Mucosa of gallbladder (tissue), 1 donor: ENCODE data around the gene GPR32. TPM values are rescaled to one million over a fixed set of nuclear protein-coding genes. Genes with fewer than 3 reads are reported as not detected.
"Not testable (repeated sequence)": the region's sequence is repeated elsewhere in the genome, so short reads cannot be mapped to it uniquely, and the experiment has no call there.

Source experiments
- DNase-seq: peaks from one replicate; pipeline ENCODE4 v3.0.0-alpha.2; 2020; ENCODE audit warnings: low spot score
- total RNA-seq: library from RNA; stranded (reverse); gene quantifications from one replicate; pipeline ENCODE4 v1.2.1, GENCODE V29; 2021
- donor health status: DM: no; HTN: no; CAD: no.

Gene GPR32
- total RNA-seq, 1 donor from 2014 or later, result not detected

GRCh38 chr19:50783848-50784152 lies 13.5 kb downstream of the GPR32 start:
- not testable (repeated sequence) for DNase-seq

DNA sequence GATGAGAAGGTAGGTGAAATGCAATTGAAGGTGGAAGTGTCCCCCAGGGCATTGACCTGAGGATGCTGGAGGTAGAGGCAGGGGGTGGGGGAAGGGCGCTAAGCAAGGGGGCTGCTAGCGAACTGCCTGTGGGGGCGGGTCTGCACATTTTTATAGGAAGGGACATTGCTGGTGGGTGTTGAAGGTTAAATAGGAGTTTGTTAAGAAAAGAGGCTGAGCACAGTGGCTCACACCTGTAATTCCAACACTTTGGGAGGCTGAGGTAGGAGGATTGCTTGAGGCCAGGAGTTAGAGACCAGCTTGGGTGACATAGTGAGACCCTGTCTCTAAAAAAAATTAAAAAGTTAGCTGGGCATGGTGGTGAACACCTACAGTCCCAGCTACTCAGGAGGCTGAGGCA lies 14.4 kb downstream of the GPR32 start:
- no peak for DNase-seq

DNA sequence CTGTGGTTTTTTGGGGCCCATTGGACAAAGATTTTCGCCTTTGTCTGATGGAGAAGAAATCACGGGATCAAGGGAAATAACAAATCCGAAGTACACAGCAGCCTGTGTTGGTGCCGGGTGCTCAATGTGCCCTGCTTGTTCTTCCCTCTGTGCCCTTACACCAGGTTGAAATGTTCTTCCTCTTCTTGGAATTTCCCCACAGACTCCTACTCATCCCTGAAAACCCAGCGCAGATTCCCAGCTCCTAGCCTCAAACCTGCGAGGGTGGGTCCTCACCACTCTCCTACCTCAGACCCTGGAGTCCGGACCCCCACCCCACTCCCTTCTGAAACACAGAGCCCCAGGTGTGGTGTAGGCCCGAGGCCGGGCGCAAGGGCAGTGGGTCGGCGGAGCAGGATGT lies 15.1 kb downstream of the GPR32 start:
- no peak for DNase-seq

GRCh38 chr19:50790396-50790795 lies 20.1 kb downstream of the GPR32 start, which contains the start of gene ACP4:
ACP4 (plus strand) TSS chr19:50790415; CDS start chr19:50790415, 0 bp downstream.
- DNase-seq, result no peak

- DNase-seq, result no peak
Measured at GRCh38 chr19:50790922-50791467, 20.7 kb downstream of the GPR32 start.

DNA sequence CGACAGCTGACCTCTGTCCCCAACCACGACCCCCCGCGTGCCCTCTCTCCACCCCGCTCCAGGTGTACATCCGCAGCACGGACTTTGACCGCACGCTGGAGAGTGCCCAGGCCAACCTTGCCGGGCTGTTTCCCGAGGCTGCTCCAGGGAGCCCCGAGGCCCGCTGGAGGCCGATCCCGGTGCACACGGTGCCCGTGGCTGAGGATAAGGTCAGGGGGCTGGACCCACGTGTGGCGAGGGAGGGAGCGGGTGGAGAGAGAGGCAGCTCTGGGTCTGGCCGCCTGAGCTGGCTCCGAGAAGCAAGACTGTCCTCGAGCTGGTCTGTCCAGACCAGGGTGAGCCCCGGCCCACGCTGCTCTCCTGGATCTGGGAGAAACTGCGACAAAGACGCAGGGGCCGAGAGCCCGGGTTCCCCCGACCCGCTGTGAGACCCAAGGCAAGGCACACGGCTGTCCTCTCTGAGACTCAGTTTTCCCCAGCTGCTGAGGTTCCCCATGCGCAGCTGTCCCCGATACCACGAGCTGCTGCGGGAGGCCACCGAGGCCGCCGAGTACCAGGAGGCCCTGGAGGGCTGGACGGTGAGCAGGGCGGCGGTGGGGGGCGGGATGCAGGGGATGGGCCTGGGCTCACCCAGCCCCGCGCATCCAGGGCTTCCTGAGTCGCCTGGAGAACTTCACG lies 21.5 kb downstream of the GPR32 start:
- DNase-seq, result no peak

DNA sequence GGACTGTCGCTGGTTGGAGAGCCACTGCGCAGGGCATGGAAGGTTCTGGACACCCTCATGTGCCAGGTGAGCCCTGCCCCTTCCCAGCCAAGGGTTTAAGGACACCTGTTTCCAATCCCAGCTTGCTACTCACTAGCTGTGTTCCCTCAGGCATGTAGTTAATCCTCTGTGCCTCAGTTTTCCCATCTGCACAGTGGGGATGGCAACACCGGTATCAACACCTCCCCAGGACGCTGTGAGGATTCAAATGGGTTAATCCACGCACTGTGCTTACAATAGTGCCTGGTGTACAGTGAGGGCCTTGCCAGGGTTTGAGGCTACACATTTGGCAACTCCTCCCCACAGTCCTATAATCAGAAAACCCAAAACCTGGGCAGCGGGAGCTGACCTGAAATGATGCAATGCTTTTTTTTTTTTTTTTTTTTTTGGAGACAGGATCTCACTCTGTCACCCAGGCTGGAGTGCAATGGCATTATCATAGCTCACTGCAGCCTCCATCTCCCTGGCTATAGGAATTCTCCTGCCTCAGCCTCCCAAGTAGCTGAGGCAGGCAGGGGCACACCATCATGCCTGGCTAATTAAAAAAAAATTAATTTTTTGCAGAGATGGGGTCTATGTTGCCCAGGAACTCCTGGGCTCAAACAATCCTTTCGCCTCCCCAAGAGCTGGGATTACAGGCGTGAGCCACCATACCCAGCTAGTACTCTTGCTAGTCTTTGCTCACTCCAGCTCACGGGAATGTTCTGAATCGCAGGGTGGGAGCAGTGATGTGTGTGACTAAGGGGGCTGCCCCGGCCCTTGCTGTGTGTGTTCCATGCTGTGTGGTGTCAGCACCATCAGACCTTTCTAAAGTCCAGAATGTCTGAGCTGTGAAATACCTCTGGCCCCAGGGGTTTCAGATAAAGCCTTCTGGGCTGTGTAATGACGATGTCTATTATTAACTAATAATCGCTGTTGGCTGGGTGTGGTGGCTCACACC lies 22.3 kb downstream of the GPR32 start:
- no peak for DNase-seq

DNA sequence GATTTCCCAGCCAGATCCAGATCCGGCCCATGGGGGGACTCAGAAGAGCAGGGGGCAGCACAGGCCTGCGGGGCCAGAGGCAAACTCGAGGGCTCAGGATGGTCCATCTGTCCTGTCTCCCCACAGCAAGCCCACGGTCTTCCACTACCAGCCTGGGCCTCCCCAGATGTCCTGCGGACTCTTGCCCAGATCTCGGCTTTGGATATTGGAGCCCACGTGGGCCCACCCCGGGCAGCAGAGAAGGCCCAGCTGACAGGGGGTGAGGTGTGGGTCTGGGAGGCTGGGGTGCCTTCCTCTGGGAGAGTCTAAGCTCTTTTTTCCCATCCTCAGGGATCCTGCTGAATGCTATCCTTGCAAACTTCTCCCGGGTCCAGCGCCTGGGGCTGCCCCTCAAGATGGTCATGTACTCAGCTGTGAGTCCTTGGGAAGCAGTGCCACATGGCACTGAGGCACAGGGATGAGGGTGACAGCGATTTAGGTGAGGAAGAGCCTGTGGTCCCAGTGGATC lies 23.3 kb downstream of the GPR32 start:
- no peak for DNase-seq

DNA sequence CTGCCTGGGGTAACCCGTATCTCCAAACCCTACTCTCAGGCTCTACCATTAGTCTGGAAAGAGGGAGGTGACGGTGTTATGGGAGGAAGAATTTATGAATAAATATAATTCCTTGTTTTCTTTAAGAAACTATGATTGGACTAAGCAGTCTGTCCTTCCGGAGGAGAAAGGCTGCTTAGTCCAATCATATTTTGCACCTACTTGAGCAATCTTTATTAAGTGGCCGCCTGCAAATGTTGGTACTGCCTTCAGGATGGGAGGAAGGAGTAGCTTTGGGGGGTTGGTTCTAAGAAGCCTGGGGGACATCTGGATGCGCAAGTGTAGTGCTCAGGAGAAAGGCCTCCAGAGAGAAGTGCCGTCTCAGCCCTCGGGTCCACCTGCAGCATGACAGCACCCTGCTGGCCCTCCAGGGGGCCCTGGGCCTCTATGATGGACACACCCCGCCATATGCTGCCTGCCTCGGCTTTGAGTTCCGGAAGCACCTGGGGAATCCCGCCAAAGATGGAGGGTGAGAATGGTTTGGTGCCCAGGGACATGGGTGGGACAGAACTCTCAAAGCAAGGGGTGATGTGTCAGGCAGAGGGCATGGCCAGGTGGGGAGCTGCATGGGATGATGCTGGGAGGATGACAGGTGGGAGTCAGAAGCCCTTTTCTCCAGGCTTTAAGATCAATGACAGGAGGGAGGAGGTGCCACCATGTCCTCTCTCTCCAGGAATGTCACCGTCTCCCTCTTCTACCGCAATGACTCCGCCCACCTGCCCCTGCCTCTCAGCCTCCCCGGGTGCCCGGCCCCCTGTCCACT lies 24.0 kb downstream of the GPR32 start:
- no peak for DNase-seq

DNA sequence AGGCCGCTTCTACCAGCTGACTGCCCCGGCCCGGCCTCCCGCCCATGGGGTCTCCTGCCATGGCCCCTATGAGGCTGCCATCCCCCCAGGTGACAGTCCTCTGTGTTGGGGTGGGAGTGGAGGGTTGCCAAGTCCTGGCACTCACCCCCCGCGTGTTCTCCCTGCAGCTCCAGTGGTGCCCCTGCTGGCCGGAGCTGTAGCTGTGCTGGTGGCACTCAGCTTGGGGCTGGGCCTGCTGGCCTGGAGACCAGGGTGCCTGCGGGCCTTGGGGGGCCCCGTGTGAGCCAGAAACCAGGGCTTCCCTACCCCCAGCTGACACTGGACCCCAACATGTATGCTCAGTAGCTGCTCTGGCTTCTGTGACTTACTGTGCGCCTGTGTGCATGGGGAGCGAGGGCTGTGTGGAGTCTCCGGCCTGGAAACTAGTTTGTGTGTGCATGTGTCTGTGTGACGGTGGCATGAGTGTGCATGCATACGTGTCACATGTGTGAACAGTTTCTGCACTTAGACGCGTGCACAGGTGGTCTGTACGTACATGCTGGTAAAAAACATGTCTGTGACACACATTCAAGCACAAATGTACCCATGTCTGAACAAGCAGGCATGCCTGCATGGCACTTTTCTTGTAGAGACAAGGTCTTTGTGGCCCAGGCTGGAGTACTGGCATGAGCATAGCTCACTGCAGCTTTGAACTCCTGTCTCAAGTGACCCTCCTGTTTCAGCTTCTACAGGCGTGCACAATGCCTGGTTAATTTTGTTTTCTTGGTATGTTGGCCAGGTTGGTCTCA lies 24.8 kb downstream of the GPR32 start:
- no peak for DNase-seq

- no peak for DNase-seq
Measured at GRCh38 chr19:50795664-50796073, 25.4 kb downstream of the GPR32 start.

DNA sequence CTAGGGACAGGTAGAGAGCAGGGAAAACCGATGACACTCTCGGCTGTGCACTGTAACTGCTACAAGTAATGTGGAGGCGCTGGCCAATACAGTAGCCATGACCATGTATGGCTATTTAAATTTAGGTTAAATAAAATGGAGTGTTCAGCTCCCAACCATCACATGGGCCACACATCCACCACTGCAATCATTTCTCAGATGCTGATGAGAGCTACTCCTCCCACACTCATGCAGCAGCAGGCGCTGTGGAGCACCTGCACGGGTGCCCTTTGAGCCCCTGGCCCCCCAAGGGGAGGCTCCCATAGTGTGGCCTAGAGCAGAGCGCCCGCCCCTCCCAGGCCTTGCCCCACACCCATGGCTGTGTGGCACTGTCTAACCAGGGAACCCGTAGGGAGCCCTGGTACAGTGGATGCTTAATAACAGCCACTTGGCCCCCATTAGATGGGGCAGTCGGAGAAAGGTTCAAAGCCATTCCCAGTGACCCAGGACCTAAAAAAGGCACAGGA lies 25.9 kb downstream of the GPR32 start:
- no peak for DNase-seq

DNA sequence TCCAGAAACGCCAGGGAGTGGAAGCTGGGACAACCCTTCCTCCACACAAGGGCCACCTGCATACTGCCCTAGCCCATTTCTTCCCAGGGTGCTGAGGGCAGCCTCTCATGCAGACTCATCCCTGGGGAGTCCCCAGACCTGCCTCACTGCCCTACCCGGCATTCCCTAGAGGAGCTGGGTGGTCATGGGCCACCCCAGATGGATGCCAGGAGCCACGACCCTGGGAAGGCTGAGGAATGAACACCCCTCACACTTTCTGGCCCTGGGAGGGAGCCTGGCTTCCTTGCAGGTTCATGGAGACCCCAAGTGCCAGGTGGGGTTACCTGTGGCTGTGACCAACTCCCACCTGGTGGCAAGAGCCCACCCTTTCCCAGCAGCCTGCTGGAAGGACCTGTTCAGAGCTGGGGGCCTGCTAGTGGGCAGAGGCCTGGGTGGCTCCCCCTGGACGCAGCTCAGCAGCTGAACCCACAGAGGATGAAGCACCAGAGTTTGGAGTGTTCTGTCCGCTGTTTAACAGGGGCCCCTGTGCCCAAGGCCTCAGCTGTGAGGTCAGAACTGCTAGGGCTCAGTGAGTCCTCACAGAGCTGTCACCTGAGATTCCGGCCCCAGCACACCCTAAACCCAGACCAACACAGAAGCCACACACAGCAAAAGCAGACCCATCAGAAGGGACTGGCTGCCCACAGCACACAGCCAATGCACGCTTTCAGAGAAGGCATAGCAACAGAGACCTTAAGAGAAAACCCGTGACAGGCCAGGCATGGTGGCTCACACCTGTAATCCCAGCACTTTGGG lies 26.6 kb downstream of the GPR32 start:
- no peak for DNase-seq

GRCh38 chr19:50797429-50797780 lies 27.1 kb downstream of the GPR32 start:
- no peak for DNase-seq

DNA sequence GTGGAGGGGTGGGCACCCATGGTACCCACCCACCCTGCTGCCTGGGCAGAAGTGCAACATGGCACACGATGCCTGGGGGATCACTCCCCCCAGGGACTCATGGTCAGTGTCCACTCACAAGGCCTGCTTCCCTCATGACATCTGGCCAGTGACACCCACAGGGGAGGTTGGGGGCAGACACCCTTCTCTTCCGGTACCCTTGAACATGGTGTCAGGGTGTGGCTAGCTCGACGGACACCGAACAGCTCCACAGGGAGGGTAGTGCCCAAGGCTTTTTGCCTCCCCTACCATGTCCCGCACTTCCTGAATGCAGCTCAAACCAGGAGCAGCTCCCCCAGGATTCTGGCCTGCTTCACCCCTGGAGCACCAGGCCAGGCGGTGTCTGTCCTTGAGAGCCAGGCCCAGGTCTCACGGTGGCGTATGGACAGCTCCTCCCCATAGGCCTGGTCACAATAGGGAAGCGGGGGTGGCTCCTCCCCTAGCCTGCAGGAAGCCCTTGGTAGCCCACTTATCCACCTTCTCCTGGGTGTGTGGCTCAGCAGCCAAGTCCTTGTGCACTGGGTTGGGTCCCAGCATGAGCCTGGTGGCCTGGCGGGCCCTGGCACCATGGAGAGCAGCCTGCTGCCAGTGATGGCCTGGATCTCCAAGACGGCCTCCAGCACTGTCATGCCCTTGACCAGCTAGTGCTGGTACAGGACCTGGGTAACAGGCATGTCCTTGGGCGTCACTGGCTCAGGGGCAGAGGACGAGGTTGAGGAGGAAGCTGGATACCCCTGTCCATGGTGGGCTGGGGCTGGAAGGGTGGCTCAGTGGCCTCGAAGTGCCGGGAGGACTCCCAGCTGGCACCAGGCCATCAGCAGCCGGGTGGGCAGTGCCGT lies 27.8 kb downstream of the GPR32 start:
- no peak for DNase-seq

GRCh38 chr19:50798659-50799546 lies 28.6 kb downstream of the GPR32 start:
- no peak for DNase-seq

- DNase-seq, result no peak
Measured at GRCh38 chr19:50799547-50799851, 29.2 kb downstream of the GPR32 start.

- no peak for DNase-seq
Measured at GRCh38 chr19:50801107-50801506, 30.8 kb downstream of the GPR32 start.
